ENCODE results near the gene CSMD2.

The CSMD2 gene

DNA sequence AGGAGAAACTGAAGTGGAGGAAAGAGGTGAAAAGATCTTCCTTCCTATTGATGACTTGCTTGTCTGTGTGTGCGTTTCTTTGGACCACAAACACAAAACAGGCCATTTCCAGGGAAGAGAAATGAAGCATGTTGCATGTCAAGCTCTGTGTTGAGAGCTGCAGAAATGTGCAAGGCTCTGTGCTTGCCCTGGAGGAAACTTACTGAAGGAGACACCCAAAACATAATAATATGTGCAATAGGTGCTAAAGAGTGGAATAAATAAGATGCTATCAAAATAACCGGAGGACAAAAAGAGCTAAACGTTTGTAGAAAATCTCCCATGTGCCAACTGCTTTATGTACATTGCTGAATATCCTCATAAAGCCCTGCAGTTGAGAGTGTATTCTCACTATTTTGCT is 496.3 kb downstream of the CSMD2 start:
- Histone ChIP-seq H3F3A (ENCODE audit: insufficient read depth, low read length) (no peaks in the 10 kb centered on the region), H3K4me1 (ENCODE audit: low read length) (no peaks in the 10 kb centered on the region), H3K36me3 (replicated peaks; ENCODE audit: insufficient read depth, low read length) (no peaks in the 10 kb centered on the region), H3K9ac (ENCODE audit: low read length) (no peak overlapping the region), H3K4me3 (ENCODE audit: low read length) (no peak overlapping the region), H2AFZ (ENCODE audit: low read length) (no peak overlapping the region), H3K79me2 (ENCODE audit: low read length) (no peaks in the 10 kb centered on the region), H4K20me1 (ENCODE audit: insufficient read depth, low read length) (no peaks in the 10 kb centered on the region), H3K9me2 (replicated peaks; ENCODE audit: insufficient read depth, low read length) (no peaks in the 10 kb centered on the region), H3K4me2 (ENCODE audit: low read depth, low read length) (no peak overlapping the region), H3K27ac (ENCODE audit: low read length) (no peak overlapping the region), H3K9me3 (replicated peaks; ENCODE audit: insufficient read depth, low read length) (no peaks in the 10 kb centered on the region), H3K27me3 (replicated peaks; ENCODE audit: insufficient read depth, low read length) (peaks cover 54% of the 10 kb centered on the region)
- DNase-seq, result no peak
- TF ChIP-seq EZH2phosphoT487 (IDR thresholded peaks at IDR 0.05; ENCODE audit: low read length) (no peak), EZH2 (optimal IDR thresholded peaks at IDR 0.05; ENCODE audit: low read depth, low read length) (no peak)
- TF ChIP-seq, protein P1, sequence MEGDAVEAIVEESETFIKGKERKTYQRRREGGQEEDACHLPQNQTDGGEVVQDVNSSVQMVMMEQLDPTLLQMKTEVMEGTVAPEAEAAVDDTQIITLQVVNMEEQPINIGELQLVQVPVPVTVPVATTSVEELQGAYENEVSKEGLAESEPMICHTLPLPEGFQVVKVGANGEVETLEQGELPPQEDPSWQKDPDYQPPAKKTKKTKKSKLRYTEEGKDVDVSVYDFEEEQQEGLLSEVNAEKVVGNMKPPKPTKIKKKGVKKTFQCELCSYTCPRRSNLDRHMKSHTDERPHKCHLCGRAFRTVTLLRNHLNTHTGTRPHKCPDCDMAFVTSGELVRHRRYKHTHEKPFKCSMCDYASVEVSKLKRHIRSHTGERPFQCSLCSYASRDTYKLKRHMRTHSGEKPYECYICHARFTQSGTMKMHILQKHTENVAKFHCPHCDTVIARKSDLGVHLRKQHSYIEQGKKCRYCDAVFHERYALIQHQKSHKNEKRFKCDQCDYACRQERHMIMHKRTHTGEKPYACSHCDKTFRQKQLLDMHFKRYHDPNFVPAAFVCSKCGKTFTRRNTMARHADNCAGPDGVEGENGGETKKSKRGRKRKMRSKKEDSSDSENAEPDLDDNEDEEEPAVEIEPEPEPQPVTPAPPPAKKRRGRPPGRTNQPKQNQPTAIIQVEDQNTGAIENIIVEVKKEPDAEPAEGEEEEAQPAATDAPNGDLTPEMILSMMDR (IDR thresholded peaks at IDR 0.05; ENCODE audit: low read length), result no peak

DNA sequence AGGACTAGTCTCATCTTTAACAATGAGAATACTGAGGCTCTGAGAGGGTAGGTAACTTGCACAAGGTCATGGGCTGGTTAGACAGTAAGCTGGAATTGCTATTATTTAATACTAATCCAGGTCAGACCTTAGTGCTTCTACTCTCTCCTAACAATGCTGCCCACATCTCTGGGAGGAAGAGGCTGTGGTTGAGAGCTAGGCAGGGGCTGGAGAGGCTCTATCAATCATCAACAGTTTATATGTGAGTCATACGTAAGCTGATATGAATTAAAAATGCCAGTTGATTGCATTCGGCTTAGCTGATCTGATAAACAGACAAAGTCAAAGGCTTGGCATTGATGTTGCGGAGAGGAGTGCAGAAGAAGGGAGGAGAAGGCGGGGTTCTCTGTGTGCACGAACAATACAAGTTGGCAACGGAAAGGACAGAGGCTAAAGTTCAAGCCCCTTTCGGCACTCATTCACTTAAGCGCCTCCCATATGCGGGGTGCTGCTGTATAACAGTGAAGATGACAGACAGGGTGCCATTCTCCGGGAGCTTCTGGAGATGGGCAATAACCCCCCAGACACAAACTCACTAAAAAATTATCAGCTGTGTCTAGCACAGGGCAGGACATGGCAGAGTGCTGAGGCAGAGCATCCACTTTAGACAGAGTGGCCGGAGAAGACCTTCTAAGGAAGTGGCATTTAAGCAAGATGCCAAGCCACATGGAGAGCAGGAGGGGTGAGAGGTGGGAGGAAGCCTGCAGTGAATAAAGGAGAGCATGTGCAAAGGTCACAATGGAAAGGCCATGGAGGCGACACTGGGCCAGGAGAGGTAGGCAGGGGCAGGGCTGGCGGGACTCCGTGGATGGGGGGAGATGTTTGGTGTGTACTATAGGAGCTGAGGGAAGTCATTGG is 497.4 kb downstream of the CSMD2 start:
- no peak for TF ChIP-seq EZH2 (optimal IDR thresholded peaks at IDR 0.05; ENCODE audit: low read depth, low read length)
- TF ChIP-seq EZH2phosphoT487 (IDR thresholded peaks at IDR 0.05; ENCODE audit: low read length), result no peak
- TF ChIP-seq, protein P1 (IDR thresholded peaks at IDR 0.05; ENCODE audit: low read length), result no peak
- no peaks in the 10 kb centered on the region for H3F3A ChIP-seq (ENCODE audit: insufficient read depth, low read length)
- no peak overlapping the region for H3K9ac ChIP-seq (ENCODE audit: low read length)
- H3K79me2 ChIP-seq (ENCODE audit: low read length), result no peaks in the 10 kb centered on the region
- no peaks in the 10 kb centered on the region for H4K20me1 ChIP-seq (ENCODE audit: insufficient read depth, low read length)
- H3K9me3 ChIP-seq (replicated peaks; ENCODE audit: insufficient read depth, low read length), result no peaks in the 10 kb centered on the region
- no peak overlapping the region for H3K27ac ChIP-seq (ENCODE audit: low read length)
- no peak overlapping the region for H2AFZ ChIP-seq (ENCODE audit: low read length)
- H3K27me3 ChIP-seq (replicated peaks; ENCODE audit: insufficient read depth, low read length), result peaks cover 63% of the 10 kb centered on the region
- no peaks in the 10 kb centered on the region for H3K4me1 ChIP-seq (ENCODE audit: low read length)
- H3K9me2 ChIP-seq (replicated peaks; ENCODE audit: insufficient read depth, low read length), result no peaks in the 10 kb centered on the region
- H3K36me3 ChIP-seq (replicated peaks; ENCODE audit: insufficient read depth, low read length), result no peaks in the 10 kb centered on the region
- no peak for DNase-seq
- H3K4me2 ChIP-seq (ENCODE audit: low read depth, low read length), result no peak overlapping the region
- no peak overlapping the region for H3K4me3 ChIP-seq (ENCODE audit: low read length)

DNA sequence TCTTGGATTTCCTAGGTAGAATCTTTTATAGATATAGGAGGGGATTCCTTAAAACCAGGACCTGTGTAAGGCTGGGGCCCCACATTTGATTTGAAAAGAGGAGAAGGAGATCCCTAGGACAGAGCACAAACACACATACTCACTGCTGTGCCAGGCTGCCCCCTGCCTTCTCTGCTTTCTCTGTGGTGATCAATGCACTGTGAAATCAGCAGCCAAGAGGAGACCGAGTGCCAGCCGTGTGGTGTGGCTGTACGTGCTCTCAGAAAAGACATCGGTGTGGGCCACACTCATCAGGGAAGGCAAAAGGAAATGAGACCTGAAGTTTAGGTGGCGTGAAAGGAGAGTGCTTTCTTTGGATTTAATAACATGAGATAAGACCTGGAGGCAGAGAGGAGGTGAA is 498.4 kb downstream of the CSMD2 start:
- H3K4me2 ChIP-seq (ENCODE audit: low read depth, low read length), result no peak overlapping the region
- H3K4me1 ChIP-seq (ENCODE audit: low read length), result no peaks in the 10 kb centered on the region
- no peaks in the 10 kb centered on the region for H3K36me3 ChIP-seq (replicated peaks; ENCODE audit: insufficient read depth, low read length)
- TF ChIP-seq, protein P1 (IDR thresholded peaks at IDR 0.05; ENCODE audit: low read length), result no peak
- no peak for TF ChIP-seq EZH2phosphoT487 (IDR thresholded peaks at IDR 0.05; ENCODE audit: low read length)
- TF ChIP-seq EZH2 (optimal IDR thresholded peaks at IDR 0.05; ENCODE audit: low read depth, low read length), result no peak
- H3K9ac ChIP-seq (ENCODE audit: low read length), result no peak overlapping the region
- DNase-seq, result no peak
- no peak overlapping the region for H2AFZ ChIP-seq (ENCODE audit: low read length)
- H3K4me3 ChIP-seq (ENCODE audit: low read length), result no peak overlapping the region
- H3K9me2 ChIP-seq (replicated peaks; ENCODE audit: insufficient read depth, low read length), result no peaks in the 10 kb centered on the region
- H3K9me3 ChIP-seq (replicated peaks; ENCODE audit: insufficient read depth, low read length), result no peaks in the 10 kb centered on the region
- H3K79me2 ChIP-seq (ENCODE audit: low read length), result no peaks in the 10 kb centered on the region
- H3F3A ChIP-seq (ENCODE audit: insufficient read depth, low read length), result no peaks in the 10 kb centered on the region
- H4K20me1 ChIP-seq (ENCODE audit: insufficient read depth, low read length), result no peaks in the 10 kb centered on the region
- peaks cover 66% of the 10 kb centered on the region for H3K27me3 ChIP-seq (replicated peaks; ENCODE audit: insufficient read depth, low read length)
- H3K27ac ChIP-seq (ENCODE audit: low read length), result no peak overlapping the region

Data from MM.1S (cell line).